NCI-H1092 (cell line): ENCODE measurements around the gene KIAA1328.
"Not testable (repeated sequence)": the region's sequence is repeated elsewhere in the genome, so short reads cannot be mapped to it uniquely, and the experiment has no call there.

Experiments
- DNase-seq: peaks from one replicate; lab custom pipeline; 2025; lab: John Stamatoyannopoulos, UW

The KIAA1328 gene

GRCh38 chr18:36826556-36826955 is 2.4 kb upstream of the KIAA1328 start:
- DNase-seq = no peak

- DNase-seq = no peak
These were observed 734 bp upstream of the KIAA1328 start for GRCh38 chr18:36828157-36828629.

- DNase-seq = no peak
These were observed 633 bp downstream of the KIAA1328 start for GRCh38 chr18:36829362-36830157.

DNA sequence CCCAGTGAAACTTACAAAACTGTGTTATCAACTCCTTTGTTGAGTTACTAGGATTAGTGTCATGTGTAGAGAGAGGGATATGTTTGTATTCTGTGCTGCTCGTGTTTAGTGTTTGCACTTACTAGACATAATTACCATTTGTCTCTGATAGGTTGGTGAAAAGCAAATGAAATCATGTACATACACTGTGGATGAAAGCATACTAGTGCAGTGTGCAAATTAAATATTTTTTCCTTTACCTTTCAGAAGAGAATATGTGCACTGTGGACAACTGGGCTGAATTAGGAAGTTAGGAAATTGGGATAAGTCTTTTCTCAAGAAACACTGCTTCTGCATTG is 1.2 kb downstream of the KIAA1328 start:
- DNase-seq = no peak

GRCh38 chr18:36831139-36831538 is 2.2 kb downstream of the KIAA1328 start:
- no peak for DNase-seq

GRCh38 chr18:36833120-36833519 is 4.2 kb downstream of the KIAA1328 start:
- no peak for DNase-seq

- no peak for DNase-seq
These were observed 7.0 kb downstream of the KIAA1328 start for GRCh38 chr18:36835927-36836326.

DNA sequence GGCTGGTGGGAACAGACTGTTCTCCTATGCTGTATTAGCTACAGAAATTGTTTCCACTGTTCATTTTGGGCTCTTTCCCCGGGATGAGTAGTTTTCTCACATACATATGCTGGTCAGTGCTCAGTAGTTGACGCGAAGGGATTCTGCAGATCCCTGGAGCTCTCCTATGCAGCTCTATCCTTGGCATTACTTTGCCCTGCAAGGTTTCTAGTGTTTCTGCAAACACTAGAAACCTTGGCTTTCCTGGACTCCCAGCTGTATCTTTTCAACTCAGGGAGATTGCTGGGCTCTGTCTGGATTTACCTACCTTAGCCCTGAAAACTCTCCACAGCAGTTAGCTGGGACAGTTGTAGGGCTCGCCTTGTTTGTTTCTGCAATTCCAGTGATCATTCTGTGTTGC is 10.9 kb downstream of the KIAA1328 start:
- DNase-seq = no peak

GRCh38 chr18:36843199-36843598 is 14.3 kb downstream of the KIAA1328 start:
- no peak for DNase-seq

DNA sequence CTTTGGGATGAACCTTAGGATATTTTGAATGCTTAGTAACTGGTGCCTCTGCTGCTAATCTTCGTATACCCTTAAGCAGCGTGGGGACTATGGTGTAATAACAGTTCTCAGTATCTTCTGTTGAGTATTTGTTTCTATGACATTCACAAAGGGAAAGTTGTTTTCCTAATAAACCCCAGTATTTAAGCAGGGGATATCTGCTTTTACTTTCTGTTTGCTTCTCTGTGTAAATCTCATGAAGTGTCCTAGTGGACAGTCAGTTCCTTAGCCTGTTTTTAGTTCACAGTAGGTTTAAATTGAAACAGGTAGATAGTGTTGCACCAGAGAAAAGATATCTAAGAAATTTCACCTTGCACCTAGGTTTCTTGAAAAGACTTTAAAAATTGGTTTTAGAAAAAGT is 14.9 kb downstream of the KIAA1328 start:
- no peak for DNase-seq

DNA sequence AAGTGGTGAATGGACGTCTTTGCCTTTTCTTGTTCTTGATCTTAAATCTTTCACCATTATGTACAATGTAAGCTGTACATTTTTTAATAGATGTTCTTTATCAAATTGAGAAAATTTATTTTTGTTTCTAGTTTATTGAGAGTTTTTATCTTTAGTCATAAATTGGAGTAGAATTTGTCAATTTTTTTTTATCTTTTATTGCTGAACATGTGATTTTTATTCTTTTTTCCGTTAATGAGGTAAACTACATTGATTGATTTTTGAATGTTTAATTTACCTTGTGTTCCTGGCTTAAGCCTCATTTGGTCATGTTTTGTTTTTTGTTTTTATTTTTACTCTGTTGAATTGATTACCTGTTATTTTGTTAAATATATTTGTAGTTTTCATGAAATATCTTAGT is 19.7 kb downstream of the KIAA1328 start:
- no peak for DNase-seq

DNA sequence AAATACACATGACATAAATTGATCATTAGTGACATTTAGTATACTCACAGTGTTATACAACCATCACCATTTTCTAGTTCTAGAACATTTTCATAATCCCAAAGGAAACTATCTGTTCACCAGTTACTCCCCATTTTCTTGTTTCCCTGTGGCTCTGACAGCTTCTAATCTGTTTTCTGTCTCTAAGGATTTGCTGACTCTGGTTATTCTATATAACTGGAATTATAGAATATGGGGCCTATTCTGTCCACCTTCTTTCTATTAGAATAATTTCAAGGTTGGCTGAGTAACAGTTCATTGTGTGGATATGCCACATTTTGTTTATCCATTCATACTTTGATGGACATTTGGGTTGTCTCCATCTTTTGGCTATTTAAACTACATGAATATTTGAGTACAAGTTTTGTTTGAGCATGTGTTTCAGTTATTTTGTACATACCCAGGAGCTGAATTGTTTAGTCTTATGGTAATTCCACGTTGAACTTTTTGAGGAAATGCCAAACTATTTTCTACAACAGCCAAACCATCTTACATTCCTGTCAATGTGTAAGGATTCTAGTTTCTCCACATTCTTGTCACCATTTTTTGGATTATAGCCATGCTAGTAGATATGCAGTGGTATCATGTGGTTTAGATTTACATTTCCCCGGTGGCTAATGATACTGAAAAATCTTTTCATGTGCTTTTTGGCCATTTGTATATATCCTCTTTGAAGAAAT is 20.5 kb downstream of the KIAA1328 start:
- no peak for DNase-seq

GRCh38 chr18:36850527-36851201 is 21.7 kb downstream of the KIAA1328 start:
- no peak for DNase-seq

DNA sequence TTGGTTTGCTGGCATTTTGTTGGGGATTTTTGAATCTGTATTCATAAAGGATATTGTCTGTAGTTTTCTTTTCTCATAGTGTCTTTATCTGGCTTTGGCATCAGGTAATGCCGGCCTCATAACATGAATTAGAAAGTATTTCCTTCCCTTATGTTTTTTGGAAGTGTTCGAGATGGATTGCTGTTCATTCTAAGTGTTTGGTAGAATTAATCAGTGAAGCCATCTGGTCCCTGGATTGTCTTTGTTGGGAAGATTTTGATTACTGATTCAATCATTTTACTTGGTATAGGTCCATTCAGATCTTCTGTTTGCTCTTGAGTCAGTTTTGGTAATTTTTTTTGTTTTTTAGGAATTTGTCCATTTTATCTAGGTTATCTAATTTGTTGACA is 22.3 kb downstream of the KIAA1328 start:
- no peak for DNase-seq

- no peak for DNase-seq
These were observed 27.9 kb downstream of the KIAA1328 start for GRCh38 chr18:36856815-36857214.

DNA sequence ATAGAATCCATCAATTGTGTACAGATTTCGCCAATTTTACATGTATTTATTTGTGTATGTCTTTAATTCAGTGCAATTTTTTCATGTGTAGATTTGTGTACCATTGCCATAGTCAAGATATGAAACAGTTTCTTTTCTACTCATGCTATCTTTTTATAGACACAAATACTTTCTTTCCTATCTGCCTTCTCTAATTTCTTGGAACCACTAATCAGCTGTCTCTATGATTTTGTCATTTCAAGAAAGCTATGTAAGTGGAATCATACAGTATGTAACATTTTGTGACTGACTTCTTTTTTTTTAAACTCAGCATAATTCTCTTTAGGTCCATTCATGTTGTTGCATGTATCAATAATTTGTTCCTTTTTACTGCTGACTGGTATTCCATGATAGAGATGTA is 33.3 kb downstream of the KIAA1328 start:
- DNase-seq = no peak

DNA sequence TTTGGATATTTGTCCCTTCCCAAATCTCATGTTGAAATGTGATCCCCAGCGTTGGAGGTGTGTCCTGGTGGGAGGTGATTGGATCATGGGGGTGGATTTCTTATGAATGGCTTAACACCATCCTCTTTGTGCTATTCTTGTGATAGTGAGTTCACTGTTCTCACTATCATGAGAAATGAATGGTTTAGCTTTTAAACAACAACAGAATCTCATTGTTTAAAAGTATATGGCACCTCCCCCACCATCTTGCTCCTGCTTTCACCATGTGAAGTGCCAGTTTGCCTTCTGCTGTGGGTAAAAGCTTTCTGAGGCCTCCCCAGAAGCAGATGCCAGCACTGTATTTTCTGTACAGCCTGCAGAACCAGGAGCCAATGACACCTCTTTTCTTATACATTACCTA is 38.1 kb downstream of the KIAA1328 start:
- no peak for DNase-seq

- DNase-seq = no peak
These were observed 42.9 kb downstream of the KIAA1328 start for GRCh38 chr18:36871801-36872200.

- no peak for DNase-seq
These were observed 43.4 kb downstream of the KIAA1328 start for GRCh38 chr18:36872329-36872728.

- DNase-seq = not testable (repeated sequence)
These were observed 44.9 kb downstream of the KIAA1328 start for GRCh38 chr18:36873826-36874225.

DNA sequence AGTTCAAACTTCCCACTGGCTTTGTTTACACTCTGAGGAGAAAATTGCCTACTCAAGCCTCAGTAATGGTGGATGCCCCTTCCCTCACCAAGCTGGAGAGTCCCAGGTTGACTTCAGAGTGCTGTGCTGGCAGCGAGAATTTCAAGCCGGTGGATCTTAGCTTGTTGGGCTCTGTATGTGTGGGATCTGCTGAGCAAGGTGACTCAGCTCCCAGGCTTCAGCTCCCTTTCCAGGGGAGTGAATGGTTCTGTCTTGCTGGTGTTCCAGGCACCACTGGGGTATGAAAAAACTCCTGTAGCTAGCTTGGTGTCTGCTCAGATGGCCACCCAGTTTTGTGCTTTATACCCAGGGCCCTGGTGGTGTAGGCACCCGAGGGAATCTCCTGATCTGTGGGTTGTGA is 50.9 kb downstream of the KIAA1328 start:
- DNase-seq = not testable (repeated sequence)

DNA sequence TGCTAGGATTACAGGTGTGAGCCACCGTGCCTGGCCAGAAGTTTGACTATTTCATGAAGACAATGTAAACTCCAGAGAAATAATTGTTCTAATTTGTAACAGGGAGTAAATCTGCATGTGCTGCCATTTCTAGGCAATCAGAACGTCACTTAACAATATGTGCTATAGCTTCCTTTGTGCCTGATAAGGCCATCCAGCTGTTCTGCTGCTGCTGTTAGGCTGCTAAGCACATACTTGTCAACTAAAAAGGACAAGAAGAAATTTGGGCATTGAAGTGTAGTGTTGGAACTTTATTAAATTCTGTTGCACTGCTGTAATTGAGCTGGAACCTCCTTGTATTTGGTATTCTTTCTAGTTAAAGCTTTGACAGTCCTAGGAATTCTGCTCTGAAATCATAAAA is 57.1 kb downstream of the KIAA1328 start:
- no peak for DNase-seq

DNA sequence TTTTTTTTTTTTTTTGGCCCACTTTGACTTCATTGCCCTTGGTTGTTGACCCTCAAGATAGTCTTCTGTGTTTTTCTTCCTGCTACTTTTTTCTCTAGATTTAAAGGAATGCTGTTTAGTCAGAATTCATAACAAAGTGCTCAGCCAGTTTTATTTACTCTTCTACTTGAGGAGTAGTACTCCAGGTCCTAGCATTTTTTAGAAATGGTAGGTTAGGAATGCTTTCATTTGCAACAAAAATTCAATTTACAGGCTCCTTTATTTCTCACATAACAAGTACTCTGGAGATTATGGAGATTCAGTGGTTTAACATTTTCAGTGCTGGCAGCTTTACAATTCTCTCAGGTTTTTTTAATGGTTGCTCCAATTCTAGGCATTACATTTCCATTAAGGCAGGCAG is 58.2 kb downstream of the KIAA1328 start:
- DNase-seq = no peak
